Ovary (tissue), 9 donors: Measurements from ENCODE around the gene CELF4. TPM values are rescaled to one million over a fixed set of nuclear protein-coding genes. Genes with fewer than 3 reads are reported as not detected.

Experiments
- DNase-seq, 5 donors: peaks; one replicate each; pipeline ENCODE4 v3.0.0-alpha.2; 2019 to 2020
- H3K27ac ChIP-seq, 2 donors: fragments of 200-600 bp; one replicate each; pipeline versions ENCODE4 v1.5.1 to v1.8.0; 2019 to 2022
- H3K27me3 ChIP-seq: fragments of 200-600 bp; one replicate; pipeline ENCODE4 v1.8.0; 2022
- H3K36me3 ChIP-seq: fragments of 200-600 bp; sonication (generic); one replicate; pipeline ENCODE4 v1.5.1; 2019
- H3K4me1 ChIP-seq: one replicate; pipeline ENCODE4 v1.8.1; 2013; ENCODE audit warnings: mild to moderate bottlenecking, moderate library complexity; ENCODE audit not compliant: insufficient read depth
- H3K4me3 ChIP-seq: fragments of 200-600 bp; sonication (generic); one replicate; pipeline ENCODE4 v1.5.1; 2017
- H3K9me3 ChIP-seq, 2 donors: fragments of 200-600 bp in 1 of 2; sonication (generic) in 1 of 2; one replicate each; pipeline versions ENCODE4 v1.5.1 to v1.8.1; 2013 to 2019; ENCODE audit warnings: mild to moderate bottlenecking in 1 of 2, moderate library complexity in 1 of 2
- CTCF ChIP-seq, 3 donors: fragments of 450-650 bp in 2 of 3; fragments of 200-600 bp in 1 of 3; IDR thresholded peaks; one replicate each; pipeline versions ENCODE4 v1.5.1 to v1.8.0; 2016 to 2022; ENCODE audit warnings: antibody characterized with exemption in 3 of 3, mild to moderate bottlenecking in 1 of 3
- EP300 ChIP-seq: sonication (generic); formaldehyde crosslinking; IDR thresholded peaks from one replicate; pipeline ENCODE4 v1.6.1; 2017; ENCODE audit warnings: antibody characterized with exemption
- POLR2A ChIP-seq: fragments of 450-650 bp; IDR thresholded peaks from one replicate; pipeline ENCODE4 v1.6.1; 2017; ENCODE audit warnings: antibody characterized with exemption, mild to moderate bottlenecking, moderate library complexity
- WGBS, 3 donors: extraction: QIAGEN DNeasy Blood & Tissue Kit in 1 of 3; methylation state at CpG; one replicate each; pipeline versions ENCODE4 v1.1.5 to v1.1.7; 2013 to 2017; 5-methylcytosine and 5-hydroxymethylcytosine counted together
- intact Hi-C, 4 donors: fragments of 100-400 bp; cut with DNase I; formaldehyde crosslinking; loops; one replicate each; pipeline versions ENCODE4 v1.11.0 to v1.15.1; 2022 to 2023
- polyA plus RNA-seq, 2 donors: library from polyadenylated mRNA; stranded (reverse); fragments of 200-250 nt in 1 of 2; fragments of 350-450 nt in 1 of 2; fragmentation: Illumina TruSeq in 1 of 2; extraction: RNeasy Lipid Tissue Mini Kit (QIAGEN cat#74804) in 1 of 2; gene quantifications; one replicate each; pipeline ENCODE4 v1.2.3, GENCODE V29; 2013 to 2014
- total RNA-seq, 7 donors: library from RNA; depleted of rRNA in 2 of 7; stranded (reverse); fragments of >200 nt in 2 of 7; fragmentation: NEBNext Ultra II Directional in 3 of 7; extraction: Animal tissue kit (Norgen Biotek cat#: 25700) in 3 of 7; gene quantifications; one replicate each; pipeline versions ENCODE4 v1.1.0 to v1.2.4, GENCODE V29; 2016 to 2023
- donor health status: DM: no; HTN: no; CAD: no; lungs with moderate emphysema.
- donor health status: DM: no; HTN: no; CAD: no.
- donor health status: Bipolar disorder and iron deficiency.
- donor health status: DM: yes; HTN: yes; CAD: no.
- donor health status: DM: no; HTN: no; CAD: no.
- donor health status: DM: yes; HTN: yes; CAD: no.

CELF4 gene
- total and polyA plus RNA-seq, 9 donors = 0.15 to 1.6 (median 1.1) TPM; not detected in 1

- Histone ChIP-seq H3K4me3 (no peak overlapping the region), H3K27ac (no peak overlapping the region), H3K9me3 (peaks cover 0 to 6% of the 10 kb centered on the region in 2 donors), H3K36me3 (no peaks in the 10 kb centered on the region), H3K4me1 (no peaks in the 10 kb centered on the region), H3K27me3 (no peaks in the 10 kb centered on the region)
- intact Hi-C loops = no loop called here
- TF ChIP-seq EP300 = no peak
- no peak for DNase-seq
- WGBS, 3 donors = 80 to 89% (median 84%) methylated on average over 1 of the region's 1 CpG
These were observed 358.3 kb downstream of the CELF4 start for GRCh38 chr18:37207343-37207742.

- Histone ChIP-seq H3K27me3 (no peaks in the 10 kb centered on the region), H3K27ac (no peak overlapping the region), H3K9me3 (peaks cover 0 to 6% of the 10 kb centered on the region in 2 donors), H3K4me3 (no peak overlapping the region), H3K4me1 (no peaks in the 10 kb centered on the region), H3K36me3 (no peaks in the 10 kb centered on the region)
- TF ChIP-seq POLR2A (no peak), EP300 (no peak), CTCF (IDR thresholded peaks at IDR 0.05) (no peak)
- 84 to 92% (median 85%) methylated on average over 2 of the region's 2 CpGs for WGBS, 3 donors
- intact Hi-C loops = no loop called here
- no peak for DNase-seq
These were observed 365.9 kb downstream of the CELF4 start for GRCh38 chr18:37199741-37200140.
